ENCODE data around the gene POU4F1. TPM values are rescaled to one million over a fixed set of nuclear protein-coding genes. Genes with fewer than 3 reads are reported as not detected.

The POU4F1 gene
- polyA plus RNA-seq, 3 donors: not detected

- Histone ChIP-seq H3K9ac (ENCODE audit: insufficient read depth, low read length, poor library complexity, severe bottlenecking) (no peak overlapping the region), H3K36me3 (replicated peaks in 1 of 2; ENCODE audit: control insufficient read depth in 1 of 2, insufficient read depth in 2 of 2, low read length in 2 of 2) (no peaks in the 10 kb centered on the region), H3K4me2 (replicated peaks; ENCODE audit: extremely low read depth, low read length, poor library complexity, severe bottlenecking) (peak overlapping the region; percentile 46), H3K4me3 (replicated peaks in 1 of 3; ENCODE audit: low read depth in 2 of 3, low read length in 3 of 3) (no peak overlapping the region), H3K9me3 (replicated peaks in 1 of 2; ENCODE audit: control insufficient read depth in 1 of 2, insufficient read depth in 1 of 2, low read length in 2 of 2) (peaks cover 0 to 70% of the 10 kb centered on the region in 2 donors), H3K79me2 (ENCODE audit: insufficient read depth, low read length) (no peaks in the 10 kb centered on the region), H3K4me1 (ENCODE audit: control insufficient read depth in 1 of 2, insufficient read depth in 2 of 2, low read length in 2 of 2) (peaks cover 43 to 47% of the 10 kb centered on the region in 2 donors), H3K27ac (ENCODE audit: low read depth in 1 of 2, low read length in 2 of 2) (no peak overlapping the region), H2AFZ (ENCODE audit: insufficient read depth, low read depth, low read length, poor library complexity, severe bottlenecking) (no peak overlapping the region), H3K27me3 (ENCODE audit: control insufficient read depth in 2 of 2, insufficient read depth in 2 of 2, low read length in 2 of 2) (peaks cover 89 to 95% of the 10 kb centered on the region in 2 donors), H4K20me1 (ENCODE audit: insufficient read depth, low read length) (no peaks in the 10 kb centered on the region)
- TF ChIP-seq CTCF (IDR thresholded peaks at IDR 0.05): no peak
- DNase-seq: no peak
- H3K4me3 Mint-ChIP-seq: peak overlapping the region; percentile 24 to 92
- WGBS (ENCODE audit: insufficient coverage): 3% methylated on average over 8 of the region's 30 CpGs
- intact Hi-C loops (cut with micrococcal nuclease): no loop called here
- H3K36me3 Mint-ChIP-seq: peaks cover 0 to 6% of the 10 kb centered on the region in 2 donors
- H3K27me3 Mint-ChIP-seq (ENCODE audit: low read depth in 3 of 3): peaks cover 93 to 96% (median 93%) of the 10 kb centered on the region in 3 donors
- peaks cover 0 to 31% (median 22%) of the 10 kb centered on the region in 7 donors for H3K9me3 Mint-ChIP-seq
- peaks cover 53% of the 10 kb centered on the region for H3K4me1 Mint-ChIP-seq
- H3K27ac Mint-ChIP-seq: no peak overlapping the region
Observed at GRCh38 chr13:78606471-78607408, 3.4 kb upstream of the POU4F1 start.

GRCh38 chr13:78604782-78605611 lies 1.6 kb upstream of the POU4F1 start:
- no peaks in the 10 kb centered on the region for H4K20me1 ChIP-seq (ENCODE audit: insufficient read depth, low read length)
- H3K27ac Mint-ChIP-seq: no peak overlapping the region
- H3K9me3 Mint-ChIP-seq: peaks cover 0 to 44% (median 33%) of the 10 kb centered on the region in 7 donors
- H3K4me3 ChIP-seq (replicated peaks in 1 of 3; ENCODE audit: low read depth in 2 of 3, low read length in 3 of 3): no peak overlapping the region
- H3K36me3 Mint-ChIP-seq: peaks cover 6 to 9% of the 10 kb centered on the region in 2 donors
- no peak overlapping the region for H3K4me2 ChIP-seq (replicated peaks; ENCODE audit: extremely low read depth, low read length, poor library complexity, severe bottlenecking)
- no peak overlapping the region for H3K27ac ChIP-seq (ENCODE audit: low read depth in 1 of 2, low read length in 2 of 2)
- no peaks in the 10 kb centered on the region for H3K79me2 ChIP-seq (ENCODE audit: insufficient read depth, low read length)
- DNase-seq: no peak
- H2AFZ ChIP-seq (ENCODE audit: insufficient read depth, low read depth, low read length, poor library complexity, severe bottlenecking): no peak overlapping the region
- no peaks in the 10 kb centered on the region for H3K36me3 ChIP-seq (replicated peaks in 1 of 2; ENCODE audit: control insufficient read depth in 1 of 2, insufficient read depth in 2 of 2, low read length in 2 of 2)
- H3K27me3 ChIP-seq (ENCODE audit: control insufficient read depth in 2 of 2, insufficient read depth in 2 of 2, low read length in 2 of 2): peaks cover 90 to 95% of the 10 kb centered on the region in 2 donors
- peak overlapping the region in 1 of 2 donors; percentile 72 for H3K4me3 Mint-ChIP-seq
- H3K4me1 ChIP-seq (ENCODE audit: control insufficient read depth in 1 of 2, insufficient read depth in 2 of 2, low read length in 2 of 2): peaks cover 56 to 58% of the 10 kb centered on the region in 2 donors
- peaks cover 92 to 96% (median 93%) of the 10 kb centered on the region in 3 donors for H3K27me3 Mint-ChIP-seq (ENCODE audit: low read depth in 3 of 3)
- WGBS (ENCODE audit: insufficient coverage): 4% methylated on average over 14 of the region's 20 CpGs
- H3K4me1 Mint-ChIP-seq: peaks cover 65% of the 10 kb centered on the region
- TF ChIP-seq CTCF (IDR thresholded peaks at IDR 0.05): no peak
- H3K9me3 ChIP-seq (replicated peaks in 1 of 2; ENCODE audit: control insufficient read depth in 1 of 2, insufficient read depth in 1 of 2, low read length in 2 of 2): peaks cover 0 to 71% of the 10 kb centered on the region in 2 donors
- no peak overlapping the region for H3K9ac ChIP-seq (ENCODE audit: insufficient read depth, low read length, poor library complexity, severe bottlenecking)
- intact Hi-C loops (cut with micrococcal nuclease): no loop called here

All from CD14-positive monocyte (primary cell).